OCI-LY1 (cell line): Measurements from ENCODE around the gene TRIM54.

Experiments used
- CTCF ChIP-seq: fragments of 200-600 bp; sonication (generic), shearing (Covaris generic); IDR thresholded peaks from 2 replicates; pipeline ENCODE4 v1.5.1; 2017; ENCODE audit warnings: mild to moderate bottlenecking, antibody characterized with exemption, low read length, moderate library complexity, mixed read lengths
- EZH2 ChIP-seq: fragments of 200-600 bp; sonication (generic), shearing (Covaris generic); IDR thresholded peaks from 2 replicates; pipeline ENCODE4 v1.8.0; 2017; ENCODE audit warnings: borderline replicate concordance, mixed run types, mild to moderate bottlenecking, antibody characterized with exemption, low read length, moderate library complexity, mixed read lengths

GRCh38 chr2:27282892-27283291 is 663 bp downstream of the TRIM54 start:
- TF ChIP-seq CTCF (no peak), EZH2 (no peak)
